ENCODE data around the gene NEO1. TPM values are rescaled to one million over a fixed set of nuclear protein-coding genes. Genes with fewer than 3 reads are reported as not detected.

Gene NEO1
- total and polyA plus RNA-seq, 4 donors, result 1.6 to 9.9 (median 5.8) TPM

DNA sequence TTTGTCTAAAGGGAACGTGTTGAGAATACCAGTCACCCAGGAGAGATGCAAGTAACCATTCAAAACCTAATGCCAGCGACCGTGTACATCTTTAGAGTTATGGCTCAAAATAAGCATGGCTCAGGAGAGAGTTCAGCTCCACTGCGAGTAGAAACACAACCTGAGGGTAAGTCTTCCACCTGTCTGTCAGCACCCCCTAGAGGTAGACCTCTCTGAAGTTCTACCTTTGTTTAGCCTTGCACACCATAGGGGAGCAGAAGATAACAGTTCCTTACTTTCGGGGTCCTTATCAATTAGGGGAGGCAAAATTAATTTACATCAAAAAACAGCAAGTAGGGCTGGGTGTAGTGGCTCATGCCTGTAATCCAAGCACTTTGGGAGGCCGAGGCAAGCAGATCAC, 192.1 kb downstream of the NEO1 start:
- WGBS, result 83% methylated on average over 6 of the region's 6 CpGs
- Histone ChIP-seq H3K27ac (ENCODE audit: low read depth in 1 of 2, low read length in 2 of 2) (no peak overlapping the region), H3K9me3 (ENCODE audit: control insufficient read depth in 4 of 4, low read length in 3 of 4) (no peaks in the 10 kb centered on the region), H3K27me3 (ENCODE audit: control insufficient read depth in 4 of 4, insufficient read depth in 4 of 4, low read length in 3 of 4) (no peaks in the 10 kb centered on the region), H3K4me3 (ENCODE audit: low read depth in 1 of 3, low read length in 3 of 3) (no peak overlapping the region), H3K9ac (ENCODE audit: low read depth in 1 of 2, low read length in 2 of 2) (no peak overlapping the region), H3K36me3 (ENCODE audit: control insufficient read depth in 4 of 4, insufficient read depth in 3 of 4, low read depth in 1 of 4, low read length in 3 of 4) (peaks cover 0 to 4% (median 0%) of the 10 kb centered on the region in 4 donors), H3K4me1 (ENCODE audit: control insufficient read depth in 4 of 4, insufficient read depth in 4 of 4, low read length in 3 of 4) (peaks cover 0 to 7% (median 0%) of the 10 kb centered on the region in 4 donors)
- TF ChIP-seq HNF4G (IDR thresholded peaks at IDR 0.05) (no peak), NR2F2 (IDR thresholded peaks at IDR 0.05) (no peak), CTCF (IDR thresholded peaks at IDR 0.05; ENCODE audit: low read depth, low read length, missing input control) (peak; percentile 21), FOXA1 (IDR thresholded peaks at IDR 0.05) (no peak), GABPA (IDR thresholded peaks at IDR 0.05 in 1 of 2, conservative IDR thresholded peaks at IDR 0.05 in 1 of 2) (no peak), JUND (IDR thresholded peaks at IDR 0.05) (no peak), RAD21 (IDR thresholded peaks at IDR 0.05) (peak; percentile 59 to 60), RXRA (IDR thresholded peaks at IDR 0.05) (no peak)
- TF ChIP-seq, protein P1, sequence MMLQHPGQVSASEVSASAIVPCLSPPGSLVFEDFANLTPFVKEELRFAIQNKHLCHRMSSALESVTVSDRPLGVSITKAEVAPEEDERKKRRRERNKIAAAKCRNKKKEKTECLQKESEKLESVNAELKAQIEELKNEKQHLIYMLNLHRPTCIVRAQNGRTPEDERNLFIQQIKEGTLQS (IDR thresholded peaks at IDR 0.05), result no peak
- no peak for DNase-seq (ENCODE audit: low spot score)

GRCh38 chr15:73246439-73246838, 194.2 kb downstream of the NEO1 start:
- TF ChIP-seq GABPA (IDR thresholded peaks at IDR 0.05 in 1 of 2, conservative IDR thresholded peaks at IDR 0.05 in 1 of 2) (no peak), NR2F2 (IDR thresholded peaks at IDR 0.05) (no peak), CTCF (IDR thresholded peaks at IDR 0.05; ENCODE audit: low read depth, low read length, missing input control) (no peak), ZBTB33 (IDR thresholded peaks at IDR 0.05) (no peak), EGR1 (IDR thresholded peaks at IDR 0.05; ENCODE audit: low read depth in 2 of 2) (no peak), HNF4A (conservative IDR thresholded peaks at IDR 0.05) (no peak), FOXA1 (IDR thresholded peaks at IDR 0.05) (no peak)
- Histone ChIP-seq H3K4me3 (ENCODE audit: low read depth in 1 of 3, low read length in 3 of 3) (no peak overlapping the region), H3K27me3 (ENCODE audit: control insufficient read depth in 4 of 4, insufficient read depth in 4 of 4, low read length in 3 of 4) (no peaks in the 10 kb centered on the region), H3K9me3 (ENCODE audit: control insufficient read depth in 4 of 4, low read length in 3 of 4) (no peaks in the 10 kb centered on the region), H3K27ac (ENCODE audit: low read depth in 1 of 2, low read length in 2 of 2) (no peak overlapping the region), H3K4me1 (ENCODE audit: control insufficient read depth in 4 of 4, insufficient read depth in 4 of 4, low read length in 3 of 4) (no peaks in the 10 kb centered on the region), H3K36me3 (ENCODE audit: control insufficient read depth in 4 of 4, insufficient read depth in 3 of 4, low read depth in 1 of 4, low read length in 3 of 4) (peaks cover 0 to 4% (median 0%) of the 10 kb centered on the region in 4 donors), H3K9ac (ENCODE audit: low read depth in 1 of 2, low read length in 2 of 2) (no peak overlapping the region)
- no peak for DNase-seq (ENCODE audit: low spot score)
